Activated T-helper 9 cell treated with anti-CD3 and anti-CD28 coated beads, Interleukin-2, amount 50 U/mL, for 16 hours (primary cell): ENCODE data around the gene KIAA0825.
A peak's percentile ranks its signal among the peaks of the same experiment; 100 is the strongest.
"Not testable (repeated sequence)": the region's sequence is repeated elsewhere in the genome, so short reads cannot be mapped to it uniquely, and the experiment has no call there.

Source experiments
- DNase-seq: peaks from one replicate; pipeline ENCODE4 v3.0.0-alpha.2; 2020; ENCODE audit warnings: low read depth

Gene KIAA0825

DNA sequence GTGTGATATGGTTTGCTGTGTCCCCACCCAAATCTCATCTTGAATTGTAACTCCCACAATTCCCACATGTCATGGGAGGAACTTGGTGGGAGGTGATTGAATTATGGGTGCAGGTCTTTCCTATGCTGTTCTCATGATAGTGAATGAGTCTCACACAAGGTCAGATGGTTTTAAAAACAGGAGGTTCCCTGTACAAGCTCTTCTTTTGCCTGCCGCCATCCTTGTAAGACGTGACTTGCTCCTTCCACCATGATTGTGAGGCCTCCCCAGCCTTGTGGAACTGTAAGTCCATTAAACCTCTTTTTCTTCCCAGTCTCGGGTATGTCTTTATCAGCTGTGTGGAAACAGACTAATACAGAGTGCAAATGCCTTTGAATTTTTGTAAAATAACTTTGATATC lies 447.3 kb downstream of the KIAA0825 start:
- not testable (repeated sequence) for DNase-seq

DNA sequence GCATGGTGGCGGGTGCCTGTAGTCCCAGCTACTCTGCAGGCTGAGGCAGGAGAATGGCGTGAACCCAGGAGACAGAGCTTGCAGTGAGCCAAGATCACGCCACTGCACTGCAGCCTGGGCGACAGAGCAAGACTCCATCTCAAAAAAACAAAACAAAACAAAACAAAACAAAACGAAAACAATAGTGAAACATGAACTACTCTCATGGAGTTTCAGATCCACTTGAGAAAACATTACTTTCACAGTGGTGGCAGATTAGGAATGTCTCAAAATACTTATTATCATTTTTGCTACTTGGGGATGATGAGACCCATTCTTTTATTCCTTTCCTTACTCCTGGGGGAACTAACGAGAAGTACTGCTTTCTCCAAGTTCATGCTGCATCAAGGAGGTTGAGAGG lies 448.2 kb downstream of the KIAA0825 start:
- not testable (repeated sequence) for DNase-seq

DNA sequence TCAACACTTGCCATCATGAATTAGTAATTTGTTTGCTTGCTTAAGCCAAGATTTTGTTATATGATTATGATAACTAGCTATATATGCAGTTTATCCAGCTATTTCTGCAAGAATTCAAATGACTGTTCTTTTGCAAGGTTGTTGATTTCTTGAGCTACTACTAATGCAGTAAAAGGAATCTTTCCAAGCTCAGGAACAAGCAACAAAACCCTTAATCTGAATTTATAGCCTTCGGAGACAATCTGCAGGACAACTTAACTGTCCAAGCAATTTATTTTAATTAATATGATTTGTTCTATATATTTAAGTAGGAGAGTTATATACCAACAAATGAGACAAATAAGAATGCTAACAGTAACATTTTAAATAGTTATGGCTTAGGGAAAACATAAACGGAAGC lies 450.3 kb downstream of the KIAA0825 start:
- DNase-seq, result no peak

DNA sequence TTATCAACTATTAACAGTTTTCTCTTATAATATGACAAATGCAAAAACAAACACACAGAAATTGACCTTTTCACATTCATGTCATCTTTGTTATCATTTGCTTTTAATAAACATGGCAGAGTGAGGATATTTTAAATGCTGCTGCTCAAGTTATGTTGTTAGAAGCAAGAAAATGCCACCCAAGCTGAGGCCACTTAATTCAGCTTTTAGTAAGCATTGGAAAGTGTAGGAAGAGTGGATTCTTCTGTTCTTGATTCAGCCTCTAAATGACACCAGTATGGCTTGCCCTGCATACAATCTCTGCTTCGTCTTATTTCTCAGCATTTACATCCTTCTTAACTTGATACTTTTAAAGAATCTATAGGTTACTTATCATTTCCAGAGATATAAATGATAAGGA lies 456.6 kb downstream of the KIAA0825 start:
- DNase-seq, result no peak

DNA sequence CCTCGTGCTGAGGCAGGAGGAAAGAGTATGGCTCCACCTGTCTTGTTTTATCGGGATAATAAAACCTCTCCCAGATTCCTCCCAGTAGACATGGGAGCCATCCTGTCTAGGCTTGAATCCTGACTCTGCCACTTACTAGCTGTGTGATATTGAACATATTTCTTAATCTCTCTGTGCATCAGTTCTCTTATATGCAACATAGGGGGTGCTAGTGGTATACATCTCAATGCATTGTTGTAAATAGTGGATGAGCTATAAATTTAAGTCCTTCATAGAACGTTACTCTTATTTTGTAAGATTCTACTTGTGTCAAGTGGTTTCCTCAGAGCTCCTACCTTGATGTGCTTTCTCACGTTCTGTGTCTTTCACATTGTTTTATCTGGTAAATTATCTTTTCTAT lies 459.3 kb downstream of the KIAA0825 start:
- no peak for DNase-seq

DNA sequence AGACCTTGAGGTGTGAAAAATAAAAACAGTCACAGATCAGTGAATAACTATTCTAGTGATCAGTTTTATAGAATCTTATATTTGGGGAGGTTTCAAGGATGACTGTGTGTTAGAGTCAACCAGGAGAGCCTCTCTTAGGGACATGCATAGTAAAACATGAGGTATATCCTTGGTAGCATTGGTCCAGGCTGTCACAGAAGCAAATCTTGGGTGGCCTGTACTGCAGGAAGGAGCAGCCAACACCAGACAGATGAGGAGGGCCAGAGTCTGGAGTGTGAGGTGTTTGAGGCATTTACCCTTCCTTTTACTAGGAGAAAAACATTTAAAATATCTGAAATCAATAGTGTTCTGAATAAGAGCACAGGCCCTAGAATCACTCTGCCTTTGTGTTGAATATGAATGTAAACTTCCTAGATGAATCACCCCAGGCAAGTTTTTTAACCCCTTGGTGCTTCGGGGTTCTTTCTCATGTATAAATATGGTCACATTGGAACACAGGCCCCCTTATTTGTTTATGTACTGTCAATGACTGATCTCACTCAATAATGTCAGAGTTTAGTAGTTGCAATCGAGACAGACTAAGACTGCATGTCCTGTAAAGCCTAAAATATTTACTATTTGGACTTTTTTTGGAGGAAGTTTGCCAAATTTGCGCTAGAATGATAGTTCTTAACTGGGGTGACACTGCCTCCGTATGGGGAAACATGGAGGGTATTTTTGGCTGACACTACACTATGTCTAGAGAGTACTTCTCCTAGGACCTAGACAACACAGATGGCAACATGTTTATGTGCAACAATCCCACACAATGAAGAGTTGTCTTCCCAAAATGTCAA lies 460.5 kb downstream of the KIAA0825 start:
- no peak for DNase-seq

DNA sequence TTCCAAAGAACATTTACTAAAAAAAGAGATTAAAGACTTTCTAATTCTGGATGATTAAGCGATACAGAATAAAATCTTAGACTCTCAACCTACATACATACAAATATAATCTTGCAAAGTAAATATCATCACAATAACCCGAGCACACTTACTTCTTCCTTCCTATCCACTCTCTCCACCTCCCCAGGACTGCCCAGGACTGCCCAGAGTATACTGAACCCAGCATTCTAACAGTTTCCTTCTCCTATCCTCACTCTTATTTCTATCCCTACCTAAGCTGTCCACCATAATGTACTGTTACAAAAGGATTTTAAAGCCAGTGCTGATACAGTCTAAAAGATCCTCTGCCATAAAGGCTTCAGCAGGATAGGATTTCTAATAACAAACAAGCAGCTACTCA lies 463.7 kb downstream of the KIAA0825 start:
- DNase-seq, result no peak

DNA sequence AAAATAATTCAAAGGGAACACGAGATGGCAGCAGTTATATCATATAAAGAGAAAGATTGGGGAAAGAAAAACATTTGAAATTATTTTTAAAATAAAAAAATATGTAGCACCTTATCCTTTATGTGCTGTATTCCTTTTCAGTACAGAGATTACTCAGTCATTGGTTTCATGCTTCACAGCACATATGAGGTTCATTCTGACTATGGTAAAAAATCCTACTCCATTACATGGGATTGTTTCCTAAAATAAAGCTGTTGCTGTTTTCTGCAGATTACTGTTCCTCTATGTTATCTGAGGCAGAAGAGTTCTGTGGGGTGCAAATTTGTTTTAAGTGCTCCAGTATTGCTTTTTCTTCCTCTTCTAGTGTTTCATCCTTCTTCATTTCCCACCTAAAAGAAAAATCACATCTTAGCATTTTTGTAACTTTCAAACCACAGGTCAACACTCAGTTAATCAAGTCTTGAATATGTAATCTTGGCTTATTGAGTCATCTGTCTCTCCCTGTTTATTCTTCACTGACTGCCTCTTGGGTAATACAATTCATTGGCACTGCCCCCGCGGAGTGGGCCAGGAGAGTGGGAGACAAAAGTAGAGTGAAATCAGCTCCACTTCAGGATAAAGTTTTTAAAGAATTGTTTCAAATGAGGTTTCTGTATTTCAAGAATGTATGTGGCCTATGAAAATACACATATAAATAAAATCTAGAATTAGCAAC lies 464.5 kb downstream of the KIAA0825 start:
- no peak for DNase-seq

DNA sequence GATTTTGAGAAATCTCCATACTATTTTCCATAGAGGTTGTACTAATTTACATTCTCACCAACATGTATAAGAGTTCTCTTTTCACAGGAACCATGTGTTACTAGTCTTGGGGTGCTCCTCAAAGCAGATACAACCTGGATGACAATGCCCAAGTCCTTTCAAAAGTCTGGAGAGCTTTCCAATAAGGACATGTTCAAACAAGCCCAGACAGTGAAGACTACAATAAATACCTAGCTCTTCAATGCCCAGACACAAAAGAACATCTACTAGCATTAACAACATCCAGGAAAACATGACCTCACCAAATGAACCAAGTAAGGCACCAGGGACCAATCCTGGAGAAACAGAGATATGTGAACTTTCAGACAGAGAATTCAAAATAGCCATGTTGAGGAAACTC lies 474.8 kb downstream of the KIAA0825 start:
- DNase-seq, result not testable (repeated sequence)

DNA sequence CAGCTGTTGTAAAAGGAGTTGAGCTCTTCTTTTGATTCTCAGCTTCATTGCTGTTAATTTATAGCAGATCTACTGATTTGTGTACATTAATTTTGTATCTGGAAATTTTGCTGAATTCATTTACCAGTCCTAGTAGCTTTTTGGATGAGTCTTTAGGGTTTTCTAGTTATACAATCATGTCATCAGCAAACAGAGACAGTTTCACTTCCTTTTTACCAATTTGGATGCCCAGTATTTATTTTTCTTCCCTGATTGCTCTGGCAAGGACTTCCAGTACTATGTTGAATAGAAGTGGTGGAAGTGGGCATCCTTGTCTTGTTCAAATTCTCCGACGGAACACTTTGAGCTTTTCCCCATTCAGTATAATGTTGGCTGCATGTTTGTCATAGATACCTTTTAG lies 478.1 kb downstream of the KIAA0825 start:
- DNase-seq, result no peak

DNA sequence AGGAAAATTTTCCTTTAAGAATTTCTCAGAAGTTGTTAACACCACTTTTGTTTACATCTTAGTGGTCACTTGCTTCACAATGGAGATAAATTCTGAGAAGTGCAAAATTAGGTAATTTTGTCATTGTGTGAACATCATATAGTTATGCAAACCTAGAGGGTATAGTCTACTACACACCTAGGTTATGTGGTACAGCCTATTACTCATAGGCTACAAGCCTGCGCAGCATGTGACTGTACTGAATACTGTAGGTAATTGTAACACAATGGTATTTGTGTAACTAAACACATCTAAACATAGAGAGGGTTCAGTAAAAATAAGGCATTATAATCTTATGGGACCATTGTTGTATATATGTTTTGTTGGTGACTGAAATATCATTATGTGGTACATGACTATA lies 488.3 kb downstream of the KIAA0825 start:
- DNase-seq, result no peak

DNA sequence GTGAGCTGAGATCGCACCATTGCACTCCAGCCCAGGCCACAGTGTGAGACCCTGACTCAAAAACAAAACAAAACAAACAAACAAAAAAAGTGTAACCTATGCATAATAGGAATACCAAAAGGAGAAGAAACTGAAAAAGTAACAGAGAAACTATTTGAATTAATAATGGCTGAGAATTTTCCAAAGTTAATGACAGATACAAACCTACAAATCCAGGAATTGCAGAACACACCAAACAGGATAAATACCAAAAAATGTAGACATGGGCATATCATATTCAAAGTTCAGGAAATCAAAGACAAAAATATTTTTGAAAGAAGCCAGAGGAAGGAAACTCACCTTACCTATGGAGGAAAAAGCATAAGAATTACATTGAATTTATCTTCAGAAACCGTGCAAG lies 493.3 kb downstream of the KIAA0825 start:
- no peak for DNase-seq

DNA sequence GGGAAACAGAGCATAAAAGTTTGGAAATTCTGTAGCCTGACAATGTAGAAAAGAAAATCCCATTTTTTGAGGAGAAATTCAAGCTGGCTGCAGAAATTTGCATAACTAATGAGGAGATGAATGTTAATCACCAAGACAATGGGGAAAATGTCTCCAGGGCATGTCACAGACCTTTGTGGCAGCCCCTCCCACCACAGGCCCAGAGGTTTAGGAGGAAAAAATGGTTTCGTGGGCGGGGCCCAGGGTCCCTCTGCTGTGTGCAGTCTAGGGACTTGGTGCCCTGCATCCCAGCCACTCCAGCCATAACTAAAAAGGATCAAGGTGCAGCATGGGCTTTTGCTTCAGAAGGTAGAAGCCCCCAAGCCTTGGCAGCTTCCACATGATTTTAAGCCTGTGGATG lies 502.1 kb downstream of the KIAA0825 start:
- not testable (repeated sequence) for DNase-seq

DNA sequence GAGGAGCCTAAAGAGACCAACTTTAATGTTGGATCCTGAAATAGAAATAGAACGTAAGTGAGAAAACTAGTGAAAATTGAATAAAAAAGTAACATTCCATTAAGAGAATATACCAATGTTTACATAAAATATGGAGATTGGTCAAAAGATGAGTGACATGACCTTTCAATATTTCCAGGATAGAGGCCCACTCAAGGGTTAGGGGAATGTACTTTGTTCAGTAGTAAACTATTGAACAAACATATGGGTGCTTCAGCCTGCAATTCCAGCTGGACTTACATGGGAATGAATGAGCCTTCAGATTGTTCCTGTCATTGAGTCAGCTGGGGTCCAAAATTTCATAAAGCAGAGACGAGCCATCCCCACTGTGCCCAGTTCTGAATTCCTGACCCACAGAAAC lies 505.3 kb downstream of the KIAA0825 start:
- no peak for DNase-seq

DNA sequence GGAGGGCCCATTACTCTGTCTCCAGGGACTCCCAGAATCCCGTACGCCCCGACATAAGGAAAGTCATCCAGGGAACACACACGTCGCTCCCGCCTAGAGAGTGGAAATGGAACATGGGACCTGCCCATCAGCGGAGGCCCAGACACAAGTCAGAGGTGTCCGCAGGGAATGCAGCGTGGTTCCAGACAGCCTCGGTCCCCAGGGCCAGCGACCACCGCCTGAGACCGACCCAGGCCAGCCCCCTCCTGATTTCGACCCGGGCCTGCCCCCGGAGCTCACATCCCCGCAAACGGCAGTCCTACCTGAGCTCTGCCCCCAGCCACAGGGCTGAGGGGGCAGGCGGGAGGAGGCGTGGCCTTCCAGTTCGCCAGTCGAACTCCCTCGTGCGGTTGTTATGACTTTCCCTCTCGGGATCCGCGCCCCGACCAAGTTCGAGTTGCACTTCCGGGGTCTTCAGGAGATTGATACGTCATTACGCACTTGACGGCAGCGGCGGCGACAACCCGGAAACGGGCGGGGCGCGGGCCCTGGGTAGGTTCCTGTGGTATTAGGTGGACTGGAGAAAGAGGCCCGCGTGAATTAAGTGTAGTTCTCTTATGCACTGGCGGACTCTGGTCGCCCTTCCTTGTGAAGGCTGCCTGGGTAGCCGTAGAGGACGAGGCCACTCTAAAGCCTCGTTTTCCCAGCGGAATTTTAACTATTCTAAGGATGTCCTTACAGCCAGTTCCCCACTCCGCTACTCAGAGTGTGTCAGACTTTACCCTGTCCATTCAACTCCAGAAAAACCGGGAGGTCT lies 507.0 kb downstream of the KIAA0825 start:
- peak; percentile 89 for DNase-seq

DNA sequence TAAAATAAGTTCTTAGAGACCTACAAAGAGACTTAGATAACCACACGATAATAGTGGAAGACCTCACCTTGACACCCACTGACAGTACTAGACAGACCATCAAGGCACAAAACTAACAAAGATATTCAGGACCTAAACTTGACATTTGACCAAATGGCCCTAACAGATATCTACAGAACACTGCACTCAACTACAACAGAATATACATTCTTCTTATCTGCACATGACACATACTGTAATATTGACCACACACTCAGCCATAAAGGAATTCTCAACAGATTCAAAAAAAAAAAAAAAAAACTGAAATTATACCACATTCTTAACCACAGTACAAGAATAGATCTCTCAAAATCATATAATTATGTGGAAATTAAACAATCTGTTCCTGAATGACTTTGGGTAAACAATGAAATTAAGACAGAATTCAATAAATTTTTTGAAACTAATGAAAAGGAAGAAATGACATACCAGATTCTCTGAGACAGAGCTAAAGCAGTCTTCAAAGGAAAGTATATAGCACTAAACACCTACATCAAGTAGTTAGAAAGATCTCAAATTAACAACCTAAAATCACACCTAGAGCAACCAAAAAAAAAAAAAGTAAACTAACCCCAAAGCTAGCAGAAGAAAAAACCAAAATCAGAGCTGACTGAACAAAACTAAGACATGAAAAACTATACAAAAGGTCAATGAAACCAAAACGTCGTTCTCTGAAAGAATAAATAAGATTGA lies 514.7 kb downstream of the KIAA0825 start:
- DNase-seq, result no peak
